Astrocyte of the cerebellum (primary cell): Measurements from ENCODE around the gene TTF2.
A peak's percentile ranks its signal among the peaks of the same experiment; 100 is the strongest.

Experiments used
- DNase-seq: peaks from one replicate; pipeline ENCODE4 v3.0.0-alpha.2; 2011; ENCODE audit warnings: low read depth
- H3K4me3 ChIP-seq: 2 replicates; pipeline ENCODE4 v1.5.1; 2011; ENCODE audit warnings: mild to moderate bottlenecking, low read depth, low read length, moderate library complexity
- in situ Hi-C: cut with HindIII; loops from 2 replicates; pipeline ENCODE4 v1.10.0; 2017; ENCODE audit warnings: low sequenced_read_pairs
- TF ChIP-seq, protein P1 (sequence below): IDR thresholded peaks from 2 replicates; pipeline ENCODE4 v1.5.1; 2012; ENCODE audit warnings: low read length, low read depth, moderate library complexity, mild to moderate bottlenecking; ENCODE audit errors: missing control alignments

The TTF2 gene

DNA sequence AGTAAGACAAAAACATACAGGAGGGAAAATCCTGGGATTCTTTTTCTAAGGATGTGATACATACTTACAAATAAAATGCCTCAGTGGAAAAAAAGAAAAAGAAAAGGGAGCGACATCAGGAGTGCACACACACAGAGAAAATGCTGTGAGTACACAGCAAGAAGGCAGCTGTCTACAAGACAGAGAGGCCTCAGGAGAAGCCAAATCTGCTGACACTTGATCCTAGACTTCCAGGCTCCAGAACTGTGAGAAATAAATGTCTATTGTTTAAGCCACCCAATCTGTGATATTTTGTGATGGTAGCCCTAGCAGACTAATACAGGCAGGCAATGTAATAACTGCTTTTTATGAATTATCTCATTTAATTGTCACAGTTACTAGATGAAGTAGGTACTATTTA, 78.4 kb downstream of the TTF2 start:
- no peak overlapping the region for H3K4me3 ChIP-seq
- no peak for DNase-seq
- in situ Hi-C loops: no loop called here
- TF ChIP-seq, protein P1, sequence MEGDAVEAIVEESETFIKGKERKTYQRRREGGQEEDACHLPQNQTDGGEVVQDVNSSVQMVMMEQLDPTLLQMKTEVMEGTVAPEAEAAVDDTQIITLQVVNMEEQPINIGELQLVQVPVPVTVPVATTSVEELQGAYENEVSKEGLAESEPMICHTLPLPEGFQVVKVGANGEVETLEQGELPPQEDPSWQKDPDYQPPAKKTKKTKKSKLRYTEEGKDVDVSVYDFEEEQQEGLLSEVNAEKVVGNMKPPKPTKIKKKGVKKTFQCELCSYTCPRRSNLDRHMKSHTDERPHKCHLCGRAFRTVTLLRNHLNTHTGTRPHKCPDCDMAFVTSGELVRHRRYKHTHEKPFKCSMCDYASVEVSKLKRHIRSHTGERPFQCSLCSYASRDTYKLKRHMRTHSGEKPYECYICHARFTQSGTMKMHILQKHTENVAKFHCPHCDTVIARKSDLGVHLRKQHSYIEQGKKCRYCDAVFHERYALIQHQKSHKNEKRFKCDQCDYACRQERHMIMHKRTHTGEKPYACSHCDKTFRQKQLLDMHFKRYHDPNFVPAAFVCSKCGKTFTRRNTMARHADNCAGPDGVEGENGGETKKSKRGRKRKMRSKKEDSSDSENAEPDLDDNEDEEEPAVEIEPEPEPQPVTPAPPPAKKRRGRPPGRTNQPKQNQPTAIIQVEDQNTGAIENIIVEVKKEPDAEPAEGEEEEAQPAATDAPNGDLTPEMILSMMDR: no peak

DNA sequence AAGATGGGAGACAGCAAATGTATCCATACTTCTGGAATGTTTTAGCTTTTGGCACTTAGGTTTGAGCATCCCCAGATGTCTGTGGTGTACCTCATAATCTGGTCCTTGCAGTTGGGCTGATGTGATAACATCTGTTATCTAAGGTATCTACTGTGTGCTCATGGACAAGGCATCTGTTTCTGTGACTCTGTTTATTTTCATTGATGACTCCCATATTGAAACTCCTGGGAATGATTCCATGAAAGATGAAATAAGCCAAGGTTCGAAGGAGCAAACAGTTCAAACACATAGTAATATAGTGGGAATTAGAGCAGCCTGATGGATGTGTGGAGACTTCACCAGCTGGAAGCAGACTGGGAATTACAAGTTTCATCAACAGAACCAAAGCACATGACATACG, 82.1 kb downstream of the TTF2 start:
- in situ Hi-C loops: no loop called here
- DNase-seq: no peak
- no peak overlapping the region for H3K4me3 ChIP-seq
- TF ChIP-seq, protein P1: no peak

DNA sequence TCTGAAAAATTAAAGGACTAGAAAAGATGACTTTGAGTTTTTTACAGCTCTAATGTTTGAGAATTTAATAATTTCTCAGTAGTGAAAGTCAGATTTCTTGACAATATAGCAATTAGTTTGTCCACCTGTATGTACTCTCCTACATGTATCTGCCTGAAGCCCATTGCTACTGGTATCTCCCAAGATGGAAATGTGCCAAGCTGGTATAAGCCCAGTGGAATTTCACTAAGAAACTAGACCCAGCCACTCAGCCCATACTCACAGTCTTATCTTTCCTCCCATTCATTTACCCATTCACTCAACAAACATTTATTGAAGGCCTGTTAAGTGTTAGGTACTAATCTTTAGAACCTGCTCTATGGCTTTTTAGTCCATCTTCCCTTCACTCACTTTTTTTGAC, 83.0 kb downstream of the TTF2 start:
- TF ChIP-seq, protein P1: no peak
- no peak for DNase-seq
- H3K4me3 ChIP-seq: no peak overlapping the region
- in situ Hi-C loops: no loop called here

DNA sequence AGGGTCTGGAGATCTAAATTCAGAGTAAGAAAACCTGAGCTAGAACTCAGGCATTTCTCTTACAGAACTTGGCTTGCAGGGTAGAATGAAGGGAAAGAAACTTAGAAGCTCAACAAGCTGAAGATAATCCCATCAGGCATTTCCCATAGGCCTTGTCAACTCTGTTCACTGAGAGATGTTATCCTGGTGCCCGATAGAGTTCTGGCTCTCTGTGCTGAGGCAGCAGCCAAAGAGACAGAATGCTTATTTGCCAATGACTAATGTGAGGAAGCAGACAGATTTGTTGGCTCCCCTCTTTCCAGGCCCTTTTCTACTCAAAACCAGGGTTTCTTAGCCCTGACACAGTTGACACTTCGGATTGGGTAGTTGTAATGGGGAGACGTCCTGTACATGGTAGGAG, 83.7 kb downstream of the TTF2 start:
- TF ChIP-seq, protein P1: no peak
- DNase-seq: no peak
- in situ Hi-C loops: no loop called here
- H3K4me3 ChIP-seq: no peak overlapping the region

DNA sequence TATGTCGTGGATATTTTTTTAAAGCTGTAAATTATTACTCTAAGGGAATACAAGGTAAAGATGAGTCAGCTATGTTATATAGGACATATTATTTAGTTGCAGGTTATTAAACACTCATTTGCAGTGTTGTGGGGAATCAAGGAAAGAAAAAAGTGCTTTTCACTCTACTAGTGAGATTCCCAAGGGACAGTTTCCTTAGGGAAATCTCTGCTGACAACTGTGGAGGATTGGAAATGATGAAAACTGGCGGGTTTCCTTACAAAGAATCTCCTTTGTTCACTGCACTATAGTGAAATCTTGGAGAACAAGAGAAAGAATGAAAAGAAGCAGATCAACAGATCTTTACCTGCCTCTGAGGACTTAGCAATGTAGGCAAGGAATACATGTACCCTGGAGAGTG, 85.9 kb downstream of the TTF2 start:
- in situ Hi-C loops: no loop called here
- DNase-seq: no peak
- H3K4me3 ChIP-seq: no peak overlapping the region
- TF ChIP-seq, protein P1: no peak

DNA sequence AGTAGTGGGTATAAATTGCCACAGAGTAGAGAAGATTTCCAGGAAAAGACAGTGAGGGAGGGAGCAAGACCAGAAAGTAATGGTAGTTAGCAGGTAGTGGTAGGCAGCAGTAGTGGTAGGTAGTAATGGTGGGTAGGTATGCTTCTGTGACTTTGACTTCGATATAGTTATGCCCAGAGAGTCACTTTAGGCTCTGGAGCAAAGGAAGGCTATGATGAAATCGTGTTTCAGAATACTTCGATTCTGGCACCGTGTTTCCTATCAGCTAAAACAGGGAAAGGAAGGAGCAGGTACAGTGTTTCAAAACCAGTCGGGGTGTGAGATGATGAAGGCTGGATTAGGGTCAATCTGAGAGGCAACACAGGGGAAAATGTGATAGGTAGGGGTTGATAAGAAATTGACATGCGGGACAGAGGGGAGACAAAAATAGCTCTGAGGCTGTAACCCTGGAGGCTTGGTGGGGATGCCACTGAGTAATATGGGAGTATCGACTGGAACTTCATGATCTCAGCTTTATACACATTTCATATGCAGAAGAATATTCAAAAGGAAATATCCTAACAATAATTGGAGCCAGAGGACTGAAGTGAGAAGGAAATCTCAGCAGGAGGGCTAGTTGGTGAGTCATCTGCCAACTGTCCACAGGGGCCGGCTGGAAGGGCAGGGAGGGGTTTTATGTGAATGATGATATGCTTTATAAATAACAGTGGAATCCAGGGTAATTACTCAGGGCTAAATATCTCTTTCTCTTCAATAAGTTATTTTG, 86.6 kb downstream of the TTF2 start:
- in situ Hi-C loops: no loop called here
- no peak overlapping the region for H3K4me3 ChIP-seq
- TF ChIP-seq, protein P1: no peak
- DNase-seq: peak; percentile 85
